K562 (cell line): ENCODE results near the gene RELCH. TPM values are rescaled to one million over a fixed set of nuclear protein-coding genes. Genes with fewer than 3 reads are reported as not detected.

ENCODE experiments used
- ATAC-seq: fragments of 200-7000 bp; cut with Tn5 transposase; 3 replicates; pipeline ENCODE4 v1.9.1; 2020; ENCODE audit warnings: moderate library complexity
- BruUV-seq: library from RNA; stranded (reverse); fragments of 400-500 nt; replicated peaks from 2 replicates; lab custom pipeline; 2021; lab: Mats Ljungman, UMichigan
- CTCF ChIA-PET: fragments of 300-600 bp; formaldehyde crosslinking; extraction: SDS; loops from one replicate; lab custom pipeline; 2021; ENCODE audit warnings: low intra/inter-chr PET ratio; lab: Yijun Ruan, JAX
- POLR2A ChIA-PET: fragments of 300-600, 350-650 bp; sonication (Branson Sonifier 250); formaldehyde crosslinking; extraction: SDS; loops from one replicate; lab custom pipeline; 2021; ENCODE audit warnings: antibody characterized with exemption, inconsistent platforms; lab: Yijun Ruan, JAX
- DNase-seq, 4 experiments: peaks; one replicate each; pipeline versions ENCODE4 v3.0.0 to v3.0.0-alpha.2; 2011 to 2018; ENCODE audit warnings: low spot score in 3 of 4, mixed read lengths in 3 of 4; ENCODE audit errors: extremely low read depth in 1 of 4
- FAIRE-seq: peaks from 2 replicates; lab custom pipeline; 2011; peaks lifted over from hg19 to GRCh38; lab: Jason Lieb, UNC
- H2AFZ ChIP-seq: 2 replicates; pipeline ENCODE4 v1.6.0; 2011; ENCODE audit warnings: low read depth, low read length, control low read depth, inconsistent platforms
- H3K27ac ChIP-seq: fragments of 200-600 bp; 3 replicates; pipeline ENCODE4 v1.8.0; 2011; ENCODE audit warnings: low read depth, mild to moderate bottlenecking, control low read depth, inconsistent platforms, low read length, moderate library complexity, mixed read lengths; ENCODE audit errors: extremely low read depth
- H3K27me3 ChIP-seq, 2 experiments: fragments of 300-600 bp in 1 of 2; 2 replicates in 1 of 2; 3 replicates in 1 of 2; pipeline versions ENCODE4 v1.6.0 to v1.8.0; 2011; ENCODE audit warnings: inconsistent platforms in 2 of 2, low read length in 2 of 2, mild to moderate bottlenecking in 1 of 2, mixed read lengths in 1 of 2, moderate library complexity in 1 of 2; ENCODE audit not compliant: control insufficient read depth in 2 of 2, insufficient read depth in 2 of 2
- H3K36me3 ChIP-seq: fragments of 300-600 bp; 3 replicates; pipeline ENCODE4 v1.8.0; 2011; ENCODE audit warnings: mild to moderate bottlenecking, low read length, inconsistent platforms; ENCODE audit not compliant: control insufficient read depth, insufficient read depth
- H3K4me1 ChIP-seq, 2 experiments: fragments of 200-600 bp in 1 of 2; replicated peaks in 1 of 2; 2 replicates in 1 of 2; 3 replicates in 1 of 2; pipeline versions ENCODE4 v1.5.1 to v1.8.0; 2011; ENCODE audit warnings: inconsistent platforms in 2 of 2, low read length in 2 of 2, mild to moderate bottlenecking in 1 of 2, mixed read lengths in 1 of 2, moderate library complexity in 1 of 2; ENCODE audit not compliant: control insufficient read depth in 2 of 2, insufficient read depth in 2 of 2
- H3K4me2 ChIP-seq: 2 replicates; pipeline ENCODE4 v1.6.1; 2011; ENCODE audit warnings: low read length, control low read depth, inconsistent platforms, mixed read lengths; ENCODE audit not compliant: insufficient read depth
- H3K4me3 ChIP-seq: fragments of 200-600 bp; sonication (generic), shearing (Covaris generic); 2 replicates; pipeline ENCODE4 v1.5.1; 2016; ENCODE audit warnings: control low read depth, inconsistent platforms
- H3K79me2 ChIP-seq: fragments of 200-600 bp; 3 replicates; pipeline ENCODE4 v1.8.0; 2011; ENCODE audit warnings: low read length, inconsistent platforms; ENCODE audit not compliant: control insufficient read depth, insufficient read depth
- H3K9ac ChIP-seq, 2 experiments: 2 replicates each; pipeline versions ENCODE4 v1.6.0 to v1.6.1; 2011; ENCODE audit warnings: low read depth in 2 of 2, low read length in 2 of 2, control low read depth in 1 of 2, inconsistent platforms in 1 of 2, mild to moderate bottlenecking in 1 of 2, mixed read lengths in 1 of 2; ENCODE audit not compliant: insufficient read depth in 1 of 2
- H3K9me1 ChIP-seq: one replicate; pipeline ENCODE4 v1.6.0; 2011; ENCODE audit warnings: inconsistent platforms, mild to moderate bottlenecking, low read length, moderate library complexity; ENCODE audit not compliant: control insufficient read depth, insufficient read depth
- H3K9me3 ChIP-seq: replicated peaks from 2 replicates; pipeline ENCODE4 v1.5.1; 2011; ENCODE audit warnings: low read depth, low read length, inconsistent platforms; ENCODE audit not compliant: control insufficient read depth, insufficient read depth
- H4K20me1 ChIP-seq: replicated peaks from 2 replicates; pipeline ENCODE4 v1.6.1; 2011; ENCODE audit warnings: low read length, inconsistent platforms, mixed read lengths; ENCODE audit not compliant: control insufficient read depth, insufficient read depth
- CBX5 ChIP-seq: IDR thresholded peaks from 2 replicates; pipeline ENCODE4 v1.6.1; 2014; ENCODE audit warnings: low read depth, borderline replicate concordance
- FOXM1 ChIP-seq, 2 experiments: fragments of 450-650 bp in 1 of 2; sonication (generic) in 1 of 2; formaldehyde crosslinking in 1 of 2; IDR thresholded peaks; 2 replicates each; pipeline versions ENCODE4 v1.6.1 to v1.9.0; 2017 to 2022; ENCODE audit warnings: low read depth in 2 of 2, mild to moderate bottlenecking in 2 of 2, missing genetic modification reagents in 1 of 2, moderate library complexity in 1 of 2
- HNRNPK ChIP-seq: fragments of 200-400 bp; formaldehyde crosslinking; IDR thresholded peaks from one replicate; pipeline ENCODE4 v1.6.1; 2018; ENCODE audit warnings: mild to moderate bottlenecking, low read depth, low read length; ENCODE audit not compliant: poor library complexity, severe bottlenecking
- PHB ChIP-seq: fragments of 250-450 bp; sonication (Bioruptor Pico); IDR thresholded peaks from 2 replicates; pipeline ENCODE4 v1.5.0; 2021
- SRF ChIP-seq, 2 experiments: fragments of 250-450, 450-650 bp in 1 of 2; sonication (Bioruptor Pico) in 1 of 2; sonication (generic) in 1 of 2; formaldehyde crosslinking; IDR thresholded peaks; 2 replicates each; pipeline versions ENCODE4 v1.5.0 to v1.5.1; 2020 to 2022; ENCODE audit warnings: mild to moderate bottlenecking in 1 of 2, missing genetic modification reagents in 1 of 2
- ZNF184 ChIP-seq: sonication (generic); formaldehyde crosslinking; IDR thresholded peaks from 2 replicates; pipeline ENCODE4 v1.5.0; 2020; ENCODE audit warnings: missing genetic modification reagents
- ZNF24 ChIP-seq: fragments of 450-650 bp; IDR thresholded peaks from 2 replicates; pipeline ENCODE4 v1.6.1; 2016
- WGBS: fragments of 100-300 bp; shearing (Covaris generic); methylation state at CpG from one replicate; pipeline ENCODE4 v1.1.6; 2016; ENCODE audit warnings: low coverage, mixed read lengths; ENCODE audit not compliant: insufficient coverage; ENCODE audit errors: missing lambda C conversion rate; 5-methylcytosine and 5-hydroxymethylcytosine counted together
- in situ Hi-C: fragments of 300-500 bp; cut with MboI; formaldehyde crosslinking; loops from 4 replicates; pipeline ENCODE4 v1.15.0; 2018; ENCODE audit warnings: inconsistent platforms, mixed read lengths
- intact Hi-C: fragments of 100-400 bp; cut with micrococcal nuclease; formaldehyde crosslinking; loops from 2 replicates; pipeline ENCODE4 v1.14.2; 2022
- polyA plus RNA-seq, 8 experiments: library from polyadenylated mRNA; depleted of rRNA in 4 of 8; stranded (reverse) in 5 of 8; unstranded in 3 of 8; fragments of >200 nt; fragmentation: Nextera tagmentation in 2 of 8; fragmentation: Illumina TruSeq in 1 of 8; extraction: Ambion mirVana in 2 of 8; extraction: Trizol in 1 of 8; gene quantifications; 2 replicates each; pipeline versions ENCODE4 v1.2.1 to v1.2.3, GENCODE V29; 2011 to 2014; ENCODE audit warnings: inconsistent platforms in 1 of 8, missing spikeins in 1 of 8
- total RNA-seq, 7 experiments: library from RNA; depleted of rRNA in 6 of 7; stranded (reverse); fragments of >200 nt in 6 of 7; fragmentation: Illumina TruSeq in 2 of 7; extraction: Trizol in 2 of 7; gene quantifications; 2 replicates each; pipeline versions ENCODE4 v1.2.1 to v1.2.3, GENCODE V29; 2011 to 2021; ENCODE audit warnings: low replicate concordance in 1 of 7
- TF ChIP-seq, protein P1 (sequence below): fragments of 250-450 bp; sonication (Bioruptor Pico); IDR thresholded peaks from 2 replicates; pipeline ENCODE4 v1.5.0; 2022; ENCODE audit warnings: mild to moderate bottlenecking
- TF ChIP-seq, protein P2 (sequence below): fragments of 450-650 bp; IDR thresholded peaks from one replicate; pipeline ENCODE4 v1.6.1; 2018; ENCODE audit warnings: mild to moderate bottlenecking, moderate library complexity; ENCODE audit not compliant: partially characterized antibody
- TF ChIP-seq, protein P3 (sequence below): fragments of 250-450 bp; sonication (Bioruptor Pico); IDR thresholded peaks from 2 replicates; pipeline ENCODE4 v1.5.0; 2021

The RELCH gene
- total and polyA plus RNA-seq, 9 of the 15 experiments (the other 6 are each of a cell fraction or from before 2014, with no cell fraction given): 1.4 to 13.6 (median 7.6) TPM

DNA sequence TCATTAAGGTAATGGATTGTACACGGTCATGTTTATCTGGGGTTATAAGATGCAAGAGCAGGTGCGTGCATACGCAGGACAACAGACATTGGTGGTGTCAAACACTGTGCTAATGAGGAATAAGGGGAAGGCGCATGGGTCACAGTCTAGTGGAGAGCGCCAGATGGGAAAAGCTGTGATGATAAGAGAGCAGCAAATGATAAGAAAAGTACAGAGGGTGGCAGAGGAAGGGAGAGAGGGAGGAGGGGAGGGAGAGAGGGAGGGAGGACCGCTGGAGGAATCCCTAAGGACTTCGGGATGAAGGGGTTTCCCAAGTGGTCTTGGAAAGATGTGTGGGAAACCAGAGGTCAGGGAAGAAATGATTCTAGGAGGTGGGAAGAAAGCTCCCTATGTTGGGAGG, 140.9 kb downstream of the RELCH start:
- BruUV-seq: no TSS peak
- in situ Hi-C loops (no loop called here), intact Hi-C loops (loop anchor here (10.0 kb wide), 1 partner anchor 143 kb away; the partner anchor contains the start of genes PIGN and RELCH)
- Histone ChIP-seq H4K20me1 (peaks cover 3% of the 10 kb centered on the region; the same call in 1 of the 2 replicates), H3K9me3 (no peaks in the 10 kb centered on the region), H3K4me3 (no peak overlapping the region), H3K27me3 (peaks cover 24 to 46% of the 10 kb centered on the region in 2 experiments), H3K79me2 (no peaks in the 10 kb centered on the region), H2AFZ (no peak overlapping the region), H3K36me3 (no peaks in the 10 kb centered on the region), H3K4me2 (no peak overlapping the region), H3K9me1 (no peaks in the 10 kb centered on the region), H3K27ac (no peak overlapping the region), H3K4me1 (peaks cover 4 to 20% of the 10 kb centered on the region in 2 experiments; a peak in 3 of 5 replicates), H3K9ac (no peak overlapping the region)
- ChIA-PET CTCF (no interaction called here), POLR2A (no interaction called here)
- no peak for TF ChIP-seq PHB (CRISPR knock-in tag)
- TF ChIP-seq ZNF184 (CRISPR knock-in tag): no peak
- no peak for TF ChIP-seq FOXM1 (IDR thresholded peaks at IDR 0.05; ENCODE audit: low read depth)
- no peak for TF ChIP-seq FOXM1 (CRISPR knock-in tag; IDR thresholded peaks at IDR 0.05; ENCODE audit: low read depth)
- TF ChIP-seq SRF (CRISPR knock-in tag; IDR thresholded peaks at IDR 0.05): no peak
- TF ChIP-seq, protein P1, sequence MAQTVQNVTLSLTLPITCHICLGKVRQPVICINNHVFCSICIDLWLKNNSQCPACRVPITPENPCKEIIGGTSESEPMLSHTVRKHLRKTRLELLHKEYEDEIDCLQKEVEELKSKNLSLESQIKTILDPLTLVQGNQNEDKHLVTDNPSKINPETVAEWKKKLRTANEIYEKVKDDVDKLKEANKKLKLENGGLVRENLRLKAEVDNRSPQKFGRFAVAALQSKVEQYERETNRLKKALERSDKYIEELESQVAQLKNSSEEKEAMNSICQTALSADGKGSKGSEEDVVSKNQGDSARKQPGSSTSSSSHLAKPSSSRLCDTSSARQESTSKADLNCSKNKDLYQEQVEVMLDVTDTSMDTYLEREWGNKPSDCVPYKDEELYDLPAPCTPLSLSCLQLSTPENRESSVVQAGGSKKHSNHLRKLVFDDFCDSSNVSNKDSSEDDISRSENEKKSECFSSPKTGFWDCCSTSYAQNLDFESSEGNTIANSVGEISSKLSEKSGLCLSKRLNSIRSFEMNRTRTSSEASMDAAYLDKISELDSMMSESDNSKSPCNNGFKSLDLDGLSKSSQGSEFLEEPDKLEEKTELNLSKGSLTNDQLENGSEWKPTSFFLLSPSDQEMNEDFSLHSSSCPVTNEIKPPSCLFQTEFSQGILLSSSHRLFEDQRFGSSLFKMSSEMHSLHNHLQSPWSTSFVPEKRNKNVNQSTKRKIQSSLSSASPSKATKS (CRISPR knock-in tag): no peak
- no peak for TF ChIP-seq CBX5
- no peak for TF ChIP-seq ZNF24
- TF ChIP-seq, protein P2, sequence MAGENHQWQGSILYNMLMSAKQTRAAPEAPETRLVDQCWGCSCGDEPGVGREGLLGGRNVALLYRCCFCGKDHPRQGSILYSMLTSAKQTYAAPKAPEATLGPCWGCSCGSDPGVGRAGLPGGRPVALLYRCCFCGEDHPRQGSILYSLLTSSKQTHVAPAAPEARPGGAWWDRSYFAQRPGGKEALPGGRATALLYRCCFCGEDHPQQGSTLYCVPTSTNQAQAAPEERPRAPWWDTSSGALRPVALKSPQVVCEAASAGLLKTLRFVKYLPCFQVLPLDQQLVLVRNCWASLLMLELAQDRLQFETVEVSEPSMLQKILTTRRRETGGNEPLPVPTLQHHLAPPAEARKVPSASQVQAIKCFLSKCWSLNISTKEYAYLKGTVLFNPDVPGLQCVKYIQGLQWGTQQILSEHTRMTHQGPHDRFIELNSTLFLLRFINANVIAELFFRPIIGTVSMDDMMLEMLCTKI: no peak
- TF ChIP-seq, protein P3, sequence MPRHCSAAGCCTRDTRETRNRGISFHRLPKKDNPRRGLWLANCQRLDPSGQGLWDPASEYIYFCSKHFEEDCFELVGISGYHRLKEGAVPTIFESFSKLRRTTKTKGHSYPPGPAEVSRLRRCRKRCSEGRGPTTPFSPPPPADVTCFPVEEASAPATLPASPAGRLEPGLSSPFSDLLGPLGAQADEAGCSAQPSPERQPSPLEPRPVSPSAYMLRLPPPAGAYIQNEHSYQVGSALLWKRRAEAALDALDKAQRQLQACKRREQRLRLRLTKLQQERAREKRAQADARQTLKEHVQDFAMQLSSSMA: no peak
- no peak for TF ChIP-seq HNRNPK
- FAIRE-seq (no peak), DNase-seq (no peak), ATAC-seq (no peak)
- 4% methylated on average over 5 of the region's 7 CpGs for WGBS
